HepG2 (cell line): ENCODE data around the gene ZSCAN31. TPM values are rescaled to one million over a fixed set of nuclear protein-coding genes. Genes with fewer than 3 reads are reported as not detected.

Experiments used
- ATAC-seq: fragments of 200-7000 bp; cut with Tn5 transposase; 3 replicates; pipeline ENCODE4 v1.9.1; 2020; ENCODE audit warnings: mild to moderate bottlenecking, moderate library complexity
- BruUV-seq: library from RNA; stranded (reverse); fragments of 400-500 nt; replicated peaks from 2 replicates; lab custom pipeline; 2021; lab: Mats Ljungman, UMichigan
- CTCF ChIA-PET: fragments of 300-600 bp; formaldehyde crosslinking; extraction: SDS; loops from one replicate; lab custom pipeline; 2021; ENCODE audit warnings: low total read pairs, inconsistent platforms, low intra/inter-chr PET ratio; lab: Yijun Ruan, JAX
- POLR2A ChIA-PET: fragments of 350-600 bp; sonication (Branson Sonifier 250); formaldehyde crosslinking; loops from one replicate; lab custom pipeline; 2020; ENCODE audit warnings: antibody characterized with exemption, inconsistent platforms; lab: Yijun Ruan, JAX
- DNase-seq: peaks from one replicate; pipeline ENCODE4 v3.0.0-alpha.2; 2015; ENCODE audit warnings: low spot score
- FAIRE-seq: peaks from 3 replicates; lab custom pipeline; 2011; peaks lifted over from hg19 to GRCh38; lab: Jason Lieb, UNC
- H2AFZ ChIP-seq: one replicate; pipeline ENCODE4 v1.6.1; 2011; ENCODE audit warnings: low read length, inconsistent platforms
- H3K27ac ChIP-seq: fragments of 300-600 bp; 3 replicates; pipeline ENCODE4 v1.8.0; 2011; ENCODE audit warnings: mixed run types, mild to moderate bottlenecking, mixed read lengths, low read length, inconsistent platforms; ENCODE audit not compliant: insufficient read depth; ENCODE audit errors: extremely low read length
- H3K27me3 ChIP-seq, 2 experiments: fragments of 200-600 bp in 1 of 2; 2 replicates in 1 of 2; 3 replicates in 1 of 2; pipeline versions ENCODE4 v1.6.0 to v1.8.0; 2011; ENCODE audit warnings: low read length in 2 of 2, mild to moderate bottlenecking in 2 of 2, moderate library complexity in 2 of 2, inconsistent platforms in 1 of 2; ENCODE audit not compliant: insufficient read depth in 2 of 2, control insufficient read depth in 1 of 2
- H3K36me3 ChIP-seq, 2 experiments: fragments of 200-600 bp in 1 of 2; replicated peaks in 1 of 2; 2 replicates in 1 of 2; 3 replicates in 1 of 2; pipeline versions ENCODE4 v1.5.1 to v1.8.0; 2011; ENCODE audit warnings: low read length in 2 of 2, inconsistent platforms in 1 of 2; ENCODE audit not compliant: insufficient read depth in 2 of 2, control insufficient read depth in 1 of 2
- H3K4me1 ChIP-seq: 2 replicates; pipeline ENCODE4 v1.5.1; 2012; ENCODE audit warnings: low read length, inconsistent platforms; ENCODE audit not compliant: insufficient read depth
- H3K4me2 ChIP-seq: 2 replicates; pipeline ENCODE4 v1.6.0; 2011; ENCODE audit warnings: low read depth, low read length, inconsistent platforms
- H3K4me3 ChIP-seq, 3 experiments: fragments of 200-600 bp in 1 of 3; sonication (generic), shearing (Covaris generic) in 1 of 3; replicated peaks in 1 of 3; 2 replicates each; pipeline ENCODE4 v1.5.1; 2011 to 2016; ENCODE audit warnings: low read length in 3 of 3, inconsistent platforms in 2 of 3, low read depth in 2 of 3, mild to moderate bottlenecking in 2 of 3, control low read depth in 1 of 3, mixed read lengths in 1 of 3; ENCODE audit not compliant: insufficient read depth in 1 of 3
- H3K79me2 ChIP-seq: one replicate; pipeline ENCODE4 v1.6.1; 2011; ENCODE audit warnings: low read length, inconsistent platforms; ENCODE audit not compliant: insufficient read depth
- H3K9ac ChIP-seq: 2 replicates; pipeline ENCODE4 v1.6.0; 2011; ENCODE audit warnings: mild to moderate bottlenecking, low read depth, low read length, inconsistent platforms; ENCODE audit not compliant: insufficient read depth
- H3K9me3 ChIP-seq: 2 replicates; pipeline ENCODE4 v1.5.1; 2012; ENCODE audit warnings: mild to moderate bottlenecking, low read length
- H4K20me1 ChIP-seq: 2 replicates; pipeline ENCODE4 v1.6.0; 2011; ENCODE audit warnings: inconsistent platforms, mild to moderate bottlenecking, low read length, moderate library complexity; ENCODE audit not compliant: insufficient read depth
- FOXC1 ChIP-seq: sonication (generic); formaldehyde crosslinking; IDR thresholded peaks from 2 replicates; pipeline ENCODE4 v1.8.0; 2022; ENCODE audit warnings: mild to moderate bottlenecking, missing genetic modification reagents, borderline replicate concordance
- MED1 ChIP-seq: sonication (generic); formaldehyde crosslinking; IDR thresholded peaks from 2 replicates; pipeline ENCODE4 v1.4.0; 2020; ENCODE audit warnings: missing genetic modification reagents
- SMAD1 ChIP-seq: sonication (generic); formaldehyde crosslinking; IDR thresholded peaks from 2 replicates; pipeline ENCODE4 v1.4.0; 2020; ENCODE audit warnings: missing genetic modification reagents, low read depth, mild to moderate bottlenecking, borderline replicate concordance
- SOX6 ChIP-seq, 2 experiments: fragments of 450-650 bp in 1 of 2; sonication (generic) in 1 of 2; formaldehyde crosslinking in 1 of 2; IDR thresholded peaks; 2 replicates each; pipeline versions ENCODE4 v1.4.0 to v1.6.1; 2017 to 2020; ENCODE audit warnings: antibody characterized with exemption in 1 of 2, mild to moderate bottlenecking in 1 of 2, missing genetic modification reagents in 1 of 2
- TEAD3 ChIP-seq: optimal IDR thresholded peaks from 2 replicates; pipeline ENCODE3; 2016; ENCODE audit warnings: borderline replicate concordance
- ZBTB1 ChIP-seq: sonication (generic); formaldehyde crosslinking; IDR thresholded peaks from 2 replicates; pipeline ENCODE4 v1.4.0; 2020; ENCODE audit warnings: missing genetic modification reagents, borderline replicate concordance
- ZNF180 ChIP-seq: sonication (generic); formaldehyde crosslinking; IDR thresholded peaks from 2 replicates; pipeline ENCODE4 v1.4.0; 2020; ENCODE audit warnings: low read depth, missing genetic modification reagents, borderline replicate concordance
- ZNF501 ChIP-seq: sonication (generic); formaldehyde crosslinking; IDR thresholded peaks from 2 replicates; pipeline ENCODE4 v1.5.1; 2020; ENCODE audit warnings: mild to moderate bottlenecking, moderate library complexity, missing genetic modification reagents
- WGBS: methylation state at CpG from one replicate; pipeline ENCODE4 v1.1.6; 2017; ENCODE audit warnings: low lambda C conversion rate; 5-methylcytosine and 5-hydroxymethylcytosine counted together
- in situ Hi-C: cut with HindIII; loops from 2 replicates; pipeline ENCODE4 v1.10.0; 2017; ENCODE audit warnings: low pct_unique_long_range_greater_than_20kb; ENCODE audit not compliant: extremely low pct_ligation_motif_present
- intact Hi-C: fragments of 100-400 bp; cut with micrococcal nuclease; formaldehyde crosslinking; loops from one replicate; pipeline ENCODE4 v1.10.0; 2022; ENCODE audit not compliant: unreplicated experiment
- polyA plus RNA-seq, 8 experiments: library from polyadenylated mRNA; depleted of rRNA in 3 of 8; stranded (reverse) in 7 of 8; unstranded in 1 of 8; fragments of >200 nt; fragmentation: Illumina TruSeq in 4 of 8; extraction: Trizol in 4 of 8; gene quantifications; 2 replicates each; pipeline versions ENCODE4 v1.2.1 to v1.2.3, GENCODE V29; 2011 to 2016; ENCODE audit warnings: low read depth in 4 of 8, missing spikeins in 1 of 8, mixed read lengths in 1 of 8; ENCODE audit not compliant: insufficient read depth in 1 of 8
- total RNA-seq, 5 experiments: library from RNA; depleted of rRNA; stranded (reverse); fragments of >200 nt; fragmentation: Illumina TruSeq; extraction: Trizol; gene quantifications; 2 replicates each; pipeline ENCODE4 v1.2.3, GENCODE V29; 2016; ENCODE audit warnings: low read depth in 1 of 5
- TF ChIP-seq, protein P1 (sequence below): sonication (generic); formaldehyde crosslinking; IDR thresholded peaks from 2 replicates; pipeline ENCODE4 v1.9.0; 2021; ENCODE audit warnings: missing genetic modification reagents, mild to moderate bottlenecking, borderline replicate concordance
- TF ChIP-seq, protein P2 (sequence below): sonication (generic); formaldehyde crosslinking; IDR thresholded peaks from 2 replicates; pipeline ENCODE4 v1.5.1; 2020; ENCODE audit warnings: mild to moderate bottlenecking, missing genetic modification reagents

ZSCAN31 gene
- total and polyA plus RNA-seq, 2 of the 13 experiments (the other 11 are each of a cell fraction or from before 2014, with no cell fraction given): 5.3 to 6.2 TPM

DNA sequence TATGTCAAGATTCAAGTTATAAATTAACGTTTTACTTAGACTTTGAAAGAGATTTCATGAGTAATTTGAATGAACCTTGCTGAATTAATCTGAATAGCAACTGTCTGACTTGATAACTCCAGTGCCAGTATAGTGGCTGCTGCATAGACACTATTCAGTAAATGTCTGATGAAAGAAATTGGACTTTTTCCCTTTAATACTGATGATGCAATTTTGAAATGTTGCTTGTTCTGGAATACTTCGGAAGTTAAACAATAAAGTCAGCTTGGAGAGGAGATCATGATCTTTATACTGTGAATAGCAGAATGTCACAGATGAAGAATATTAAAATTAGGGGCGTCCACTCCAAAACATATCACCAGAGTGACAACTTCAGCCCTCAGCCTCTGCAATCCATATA is 58.2 kb downstream of the ZSCAN31 start:
- intact Hi-C loops (no loop called here), in situ Hi-C loops (no loop called here)
- Histone ChIP-seq H3K9ac (no peak overlapping the region), H3K79me2 (peaks cover 5% of the 10 kb centered on the region), H4K20me1 (no peaks in the 10 kb centered on the region), H3K27ac (no peak overlapping the region), H3K4me1 (peaks cover 9% of the 10 kb centered on the region), H3K36me3 (peaks cover 5 to 45% of the 10 kb centered on the region in 2 experiments; a peak in 4 of 5 replicates), H3K27me3 (no peaks in the 10 kb centered on the region; a peak in 1 of 5 replicates), H3K4me2 (no peak overlapping the region), H3K9me3 (no peaks in the 10 kb centered on the region), H2AFZ (no peak overlapping the region), H3K4me3 (no peak overlapping the region)
- 78% methylated on average over 3 of the region's 3 CpGs for WGBS
- BruUV-seq: no TSS peak
- ChIA-PET CTCF (no interaction called here), POLR2A (interaction anchor here (1.8 kb wide), 1 partner anchor 11 kb away, joined by 7 read pairs; the partner anchor contains the start of gene ZSCAN26)
- TF ChIP-seq ZNF501 (CRISPR knock-in tag) (no peak), FOXC1 (CRISPR knock-in tag) (no peak), MED1 (no peak)
- DNase-seq (no peak), FAIRE-seq (no peak), ATAC-seq (no peak)

DNA sequence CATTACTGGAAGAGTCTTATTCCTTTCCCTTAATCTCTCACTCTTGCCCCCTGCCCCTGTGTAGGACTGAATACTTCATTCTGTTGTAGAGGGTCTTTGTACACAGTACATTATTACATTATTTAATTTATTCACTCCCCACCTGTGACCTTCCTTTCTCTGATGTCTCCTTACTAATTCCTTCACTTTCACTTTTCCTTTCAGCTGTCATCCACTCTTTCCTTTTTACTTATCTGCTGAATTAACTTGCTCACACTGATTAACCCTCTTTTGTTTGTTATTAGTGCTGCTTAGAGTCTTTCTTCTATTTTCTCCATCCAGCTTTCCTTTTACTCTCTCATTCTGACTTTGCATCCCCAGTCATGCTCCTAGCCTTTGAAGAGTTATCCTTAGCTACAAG is 61.1 kb downstream of the ZSCAN31 start:
- no peaks in the 10 kb centered on the region for H3K27me3 ChIP-seq
- no peak overlapping the region for H3K4me2 ChIP-seq
- POLR2A ChIA-PET: interaction anchor here (0.6 kb wide), 1 partner anchor 620 kb away, joined by 3 read pairs; no protein-coding TSS in a partner anchor
- no peak overlapping the region for H2AFZ ChIP-seq
- no peak overlapping the region for H3K9ac ChIP-seq
- H3K36me3 ChIP-seq: peaks cover 11 to 56% of the 10 kb centered on the region in 2 experiments
- no peaks in the 10 kb centered on the region for H3K9me3 ChIP-seq
- no peak overlapping the region for H3K27ac ChIP-seq
- no peaks in the 10 kb centered on the region for H3K79me2 ChIP-seq
- no peak for FAIRE-seq
- H3K4me1 ChIP-seq: peaks cover under 1% of the 10 kb centered on the region; the same call in 1 of the 2 replicates
- H4K20me1 ChIP-seq: no peaks in the 10 kb centered on the region
- no TSS peak for BruUV-seq
- no peak overlapping the region for H3K4me3 ChIP-seq
- intact Hi-C loops (no loop called here), in situ Hi-C loops (no loop called here)
- no peak for DNase-seq
- CTCF ChIA-PET: no interaction called here
- no peak for ATAC-seq
- TF ChIP-seq, protein P1, sequence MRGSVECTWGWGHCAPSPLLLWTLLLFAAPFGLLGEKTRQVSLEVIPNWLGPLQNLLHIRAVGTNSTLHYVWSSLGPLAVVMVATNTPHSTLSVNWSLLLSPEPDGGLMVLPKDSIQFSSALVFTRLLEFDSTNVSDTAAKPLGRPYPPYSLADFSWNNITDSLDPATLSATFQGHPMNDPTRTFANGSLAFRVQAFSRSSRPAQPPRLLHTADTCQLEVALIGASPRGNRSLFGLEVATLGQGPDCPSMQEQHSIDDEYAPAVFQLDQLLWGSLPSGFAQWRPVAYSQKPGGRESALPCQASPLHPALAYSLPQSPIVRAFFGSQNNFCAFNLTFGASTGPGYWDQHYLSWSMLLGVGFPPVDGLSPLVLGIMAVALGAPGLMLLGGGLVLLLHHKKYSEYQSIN (CRISPR knock-in tag): no peak
- TF ChIP-seq, protein P2, sequence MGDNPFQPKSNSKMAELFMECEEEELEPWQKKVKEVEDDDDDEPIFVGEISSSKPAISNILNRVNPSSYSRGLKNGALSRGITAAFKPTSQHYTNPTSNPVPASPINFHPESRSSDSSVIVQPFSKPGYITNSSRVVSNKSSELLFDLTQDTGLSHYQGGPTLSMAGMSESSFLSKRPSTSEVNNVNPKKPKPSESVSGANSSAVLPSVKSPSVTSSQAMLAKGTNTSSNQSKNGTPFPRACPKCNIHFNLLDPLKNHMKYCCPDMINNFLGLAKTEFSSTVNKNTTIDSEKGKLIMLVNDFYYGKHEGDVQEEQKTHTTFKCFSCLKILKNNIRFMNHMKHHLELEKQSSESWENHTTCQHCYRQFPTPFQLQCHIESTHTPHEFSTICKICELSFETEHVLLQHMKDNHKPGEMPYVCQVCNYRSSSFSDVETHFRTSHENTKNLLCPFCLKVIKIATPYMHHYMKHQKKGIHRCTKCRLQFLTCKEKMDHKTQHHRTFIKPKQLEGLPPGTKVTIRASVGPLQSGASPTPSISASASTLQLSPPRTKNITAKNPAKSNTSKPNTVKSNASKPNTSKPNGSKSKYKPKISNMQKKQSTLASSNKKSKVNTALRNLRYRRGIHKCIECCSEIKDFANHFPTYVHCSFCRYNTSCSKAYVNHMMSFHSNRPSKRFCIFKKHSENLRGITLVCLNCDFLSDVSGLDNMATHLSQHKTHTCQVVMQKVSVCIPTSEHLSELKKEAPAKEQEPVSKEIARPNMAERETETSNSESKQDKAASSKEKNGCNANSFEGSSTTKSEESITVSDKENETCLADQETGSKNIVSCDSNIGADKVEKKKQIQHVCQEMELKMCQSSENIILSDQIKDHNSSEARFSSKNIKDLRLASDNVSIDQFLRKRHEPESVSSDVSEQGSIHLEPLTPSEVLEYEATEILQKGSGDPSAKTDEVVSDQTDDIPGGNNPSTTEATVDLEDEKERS (CRISPR knock-in tag): no peak
- TF ChIP-seq TEAD3 (CRISPR knock-in tag): no peak
- TF ChIP-seq SOX6 (IDR thresholded peaks at IDR 0.05): no peak
- TF ChIP-seq SOX6 (CRISPR knock-in tag; IDR thresholded peaks at IDR 0.05): no peak
- TF ChIP-seq ZBTB1: no peak
- TF ChIP-seq SMAD1 (CRISPR knock-in tag): no peak
- TF ChIP-seq ZNF180: no peak
